HuH-7 (cell line): ENCODE measurements around the gene BSPRY.
A peak's percentile ranks its signal among the peaks of the same experiment; 100 is the strongest.
"Not testable (repeated sequence)": the region's sequence is repeated elsewhere in the genome, so short reads cannot be mapped to it uniquely, and the experiment has no call there.

Experiments
- DNase-seq: peaks from one replicate; pipeline ENCODE4 v3.0.0; 2011; ENCODE audit warnings: low spot score

BSPRY gene

DNA sequence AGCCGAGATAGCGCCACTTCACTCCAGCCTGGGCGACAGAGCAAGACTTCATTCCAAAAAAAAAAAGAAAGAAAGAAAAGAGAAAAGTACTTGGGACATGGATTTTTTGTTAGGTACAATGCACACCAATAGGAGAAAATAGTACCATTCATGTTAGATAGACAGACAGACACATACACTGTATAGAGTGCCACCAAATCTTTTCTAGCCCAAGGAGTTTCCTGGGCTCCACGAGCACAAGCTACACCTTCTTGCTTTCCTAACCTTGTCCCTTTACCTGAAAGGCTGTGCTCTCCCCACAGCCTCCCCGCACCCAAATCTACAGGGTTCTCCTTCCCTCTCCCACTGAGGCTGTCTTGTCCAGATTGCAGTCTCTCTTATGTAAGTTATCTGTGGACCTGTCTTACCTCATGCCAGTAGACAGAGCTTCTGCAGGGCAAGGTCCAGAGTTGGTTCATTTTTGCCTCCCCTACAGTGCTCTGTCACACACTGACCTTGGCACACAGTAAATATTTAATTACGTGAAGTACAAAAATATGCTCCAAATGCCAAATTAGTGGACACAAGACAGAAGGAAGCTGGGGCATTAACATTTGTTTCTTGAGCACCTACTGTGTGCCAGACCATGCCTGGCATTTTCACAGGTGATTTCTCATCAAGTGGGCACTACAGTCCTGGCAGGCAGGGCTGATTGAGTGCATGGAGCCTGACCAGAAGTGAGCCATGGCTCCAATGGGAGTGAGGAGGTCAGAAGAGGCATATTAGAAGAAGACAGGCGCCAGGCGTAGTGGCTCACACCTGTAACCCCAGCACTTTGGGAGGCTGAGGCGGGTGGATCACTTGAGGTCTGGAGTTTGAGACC is 45.9 kb downstream of the BSPRY start:
- no peak for DNase-seq

DNA sequence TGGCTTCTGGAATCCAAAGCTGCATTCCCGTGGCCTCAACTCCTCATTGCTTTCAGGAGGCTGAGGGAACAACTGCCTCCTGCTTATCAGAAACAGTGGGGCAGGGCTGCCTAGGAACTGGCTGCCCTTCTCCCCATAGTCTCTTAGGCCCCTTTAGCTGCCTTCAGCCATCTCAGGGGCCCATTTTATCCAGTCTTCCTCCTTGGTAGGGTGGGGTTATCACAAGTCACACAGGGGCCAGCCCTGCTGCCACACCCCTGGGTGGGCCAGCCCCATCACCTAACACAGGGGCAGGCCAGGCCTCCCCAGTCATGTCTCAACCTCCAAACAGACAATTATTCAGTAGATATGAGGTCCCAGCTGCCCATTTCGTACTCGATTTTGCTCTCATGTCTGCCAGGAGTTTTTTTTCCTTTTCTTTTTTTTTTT is 47.9 kb downstream of the BSPRY start:
- no peak for DNase-seq

DNA sequence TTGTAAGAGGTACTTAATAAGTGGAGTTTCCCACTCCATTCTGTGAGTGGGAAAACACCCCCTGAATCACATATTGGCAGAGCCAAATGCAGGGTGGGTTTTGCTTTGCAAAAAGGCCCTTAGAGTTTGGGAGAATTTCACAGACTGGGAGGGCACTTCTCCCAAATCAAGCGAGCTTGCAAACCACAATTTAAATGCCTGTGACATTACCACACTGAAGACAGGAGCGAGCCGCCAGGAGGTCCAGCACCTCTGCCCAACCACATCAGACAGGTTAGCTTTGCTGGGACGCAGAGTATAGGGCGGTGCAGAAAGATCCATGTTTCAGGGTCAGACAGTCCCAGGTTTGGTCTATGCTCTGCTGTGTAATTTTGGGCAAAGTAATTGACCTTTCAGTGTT is 49.5 kb downstream of the BSPRY start:
- no peak for DNase-seq

DNA sequence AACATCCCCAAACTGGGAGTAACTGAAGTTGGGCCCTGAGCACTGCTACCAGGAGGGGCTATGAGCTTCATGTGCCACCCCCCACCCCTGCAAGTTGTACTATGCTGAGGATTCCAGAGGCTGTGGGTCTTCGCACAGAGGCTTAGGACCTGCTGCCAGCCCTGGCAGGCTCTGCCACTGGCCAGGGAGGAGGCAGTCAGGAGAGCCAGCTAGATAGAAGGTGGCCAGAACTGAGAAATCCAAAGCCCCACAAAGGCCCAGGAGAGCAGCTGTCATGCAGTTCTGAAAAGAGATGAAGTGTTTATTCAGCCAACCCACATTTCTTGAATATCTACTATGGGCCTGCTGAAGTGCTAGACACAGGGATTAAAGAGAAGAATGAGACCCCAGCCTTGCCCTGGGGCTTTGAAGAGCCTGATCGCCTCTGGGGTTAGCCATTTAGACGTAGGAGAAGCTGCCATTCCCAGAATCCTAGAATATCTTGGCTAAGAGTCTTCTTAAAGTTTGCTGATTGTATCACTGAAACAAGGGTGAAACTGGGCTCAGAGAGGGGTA is 50.4 kb downstream of the BSPRY start:
- DNase-seq: no peak

DNA sequence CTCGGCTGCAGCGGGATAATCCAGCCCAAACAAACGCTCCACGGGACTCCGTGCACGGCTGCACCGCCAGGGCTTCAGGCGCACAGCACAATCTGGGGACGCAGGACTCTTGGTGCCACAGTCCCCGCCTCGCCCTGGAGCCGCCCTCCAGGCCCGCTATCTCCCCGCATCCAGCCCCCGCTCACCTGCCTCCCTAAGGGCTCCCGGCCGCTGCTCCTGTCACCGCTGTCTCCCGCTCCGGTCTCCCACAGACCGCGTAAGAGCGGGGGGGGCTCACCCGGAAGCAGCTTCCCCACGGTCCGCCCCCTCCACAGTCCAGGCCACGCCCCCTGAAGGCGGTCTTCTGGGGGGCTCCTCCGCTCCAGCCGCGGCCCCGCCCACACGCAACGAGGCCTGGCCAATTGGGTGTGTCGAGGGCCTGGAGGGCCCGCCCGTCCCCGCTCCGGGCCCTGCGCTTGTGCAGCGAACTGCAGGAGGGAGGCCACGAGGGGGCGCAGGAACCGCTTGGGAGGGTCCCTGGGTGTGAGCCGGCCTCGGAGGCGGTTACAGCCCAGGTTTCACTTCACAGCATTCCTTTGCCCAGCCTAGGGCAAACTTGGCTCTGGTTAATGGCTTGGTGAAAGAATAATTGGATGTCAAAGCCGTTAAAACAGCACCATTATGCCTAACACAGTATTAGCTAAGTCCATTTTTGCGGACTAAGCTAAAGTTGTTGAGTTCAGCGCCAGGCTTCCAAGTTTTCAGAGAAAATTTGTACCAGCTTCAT is 51.9 kb downstream of the BSPRY start, which contains the start of gene ALAD:
ALAD (minus strand) TSS at position 258 of the 766 bp plus-strand sequence. CDS start 7,725 bp downstream, outside the sequence.
- peak; percentile 96 for DNase-seq

DNA sequence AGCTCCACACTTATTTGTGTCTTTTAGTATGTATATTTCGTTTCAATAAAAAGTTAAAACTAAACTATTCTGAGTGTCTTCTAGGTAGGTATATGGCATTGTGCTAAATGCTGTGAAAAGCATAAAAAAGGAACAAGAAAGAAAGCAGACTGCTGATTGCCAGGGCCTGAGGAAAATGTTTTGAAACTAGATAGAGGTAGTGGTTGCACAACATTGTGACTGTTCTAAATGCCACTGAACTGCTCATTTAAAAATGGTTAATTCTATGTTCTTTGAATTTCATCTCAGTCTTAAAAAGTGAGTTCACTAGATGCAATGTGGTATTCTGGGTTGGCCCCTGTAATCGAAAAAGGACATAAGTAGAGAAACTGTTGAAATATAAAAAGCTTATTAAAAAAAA is 54.3 kb downstream of the BSPRY start:
- no peak for DNase-seq

DNA sequence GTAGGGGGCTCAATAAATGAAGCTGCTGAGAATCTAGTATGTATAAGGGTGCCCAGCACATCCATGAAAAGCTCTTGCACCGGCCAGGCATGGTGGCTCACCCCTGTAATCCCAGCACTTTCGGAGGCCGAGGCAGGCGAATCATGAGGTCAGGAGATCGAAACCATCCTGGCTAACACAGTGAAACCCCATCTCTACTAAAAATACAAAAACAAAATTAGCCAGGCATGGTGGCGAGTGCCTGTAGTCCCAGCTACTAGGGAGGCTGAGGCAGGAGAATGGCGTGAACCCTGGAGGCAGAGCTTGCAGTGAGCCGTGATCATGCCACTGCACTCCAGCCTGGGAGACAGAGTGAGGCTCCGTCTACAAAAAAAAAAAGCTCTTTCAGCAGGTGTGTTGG is 57.0 kb downstream of the BSPRY start:
- DNase-seq: not testable (repeated sequence)

DNA sequence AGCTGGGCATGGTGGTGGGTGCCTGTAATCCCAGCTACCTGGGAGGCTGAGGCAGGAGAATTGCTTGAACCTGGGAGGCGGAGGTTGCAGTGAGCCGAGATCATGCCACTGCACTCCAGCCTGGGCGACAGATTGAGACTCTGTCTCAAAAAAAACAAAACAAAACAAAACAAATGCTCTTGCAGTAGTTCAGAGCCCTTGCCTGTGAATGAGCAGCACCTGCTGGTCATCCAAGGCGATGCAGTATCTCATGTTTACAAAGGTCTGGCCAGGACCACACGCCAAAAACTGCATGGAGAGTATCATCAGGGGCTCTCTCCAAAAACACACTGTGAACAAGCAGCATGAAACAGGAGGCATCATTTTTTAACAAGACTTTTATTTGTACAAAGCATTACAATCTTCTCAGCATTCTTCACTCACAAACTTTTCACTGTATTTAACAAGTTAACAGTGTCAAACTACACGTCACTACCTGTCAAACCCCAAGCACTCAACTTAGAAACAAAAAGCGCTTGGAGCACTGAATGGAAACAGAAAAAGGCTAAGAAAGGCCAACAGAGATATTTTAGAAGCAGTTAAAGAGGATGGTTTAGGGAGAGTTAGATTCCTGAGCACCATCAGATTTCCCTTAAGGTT is 57.7 kb downstream of the BSPRY start:
- peak; percentile 60 for DNase-seq

DNA sequence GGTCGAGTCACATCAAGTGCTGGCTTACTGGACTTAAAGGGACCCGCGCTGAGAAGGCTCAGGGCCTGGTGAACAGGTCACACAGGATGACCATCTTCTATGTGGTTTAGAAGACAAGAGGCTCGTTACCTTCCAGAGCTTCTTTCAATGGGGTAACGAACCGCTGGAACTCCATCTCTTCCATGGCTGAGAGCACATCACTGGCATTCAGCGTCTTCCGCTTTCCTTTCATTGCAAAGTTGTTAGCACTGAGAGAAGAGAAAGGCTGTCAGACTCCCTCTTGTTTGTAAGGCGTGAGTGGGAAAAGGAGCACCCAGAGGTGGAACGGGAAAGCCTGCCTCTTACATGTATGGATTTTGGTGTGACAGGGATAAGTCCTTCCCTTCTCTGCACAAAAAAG is 60.1 kb downstream of the BSPRY start:
- no peak for DNase-seq

DNA sequence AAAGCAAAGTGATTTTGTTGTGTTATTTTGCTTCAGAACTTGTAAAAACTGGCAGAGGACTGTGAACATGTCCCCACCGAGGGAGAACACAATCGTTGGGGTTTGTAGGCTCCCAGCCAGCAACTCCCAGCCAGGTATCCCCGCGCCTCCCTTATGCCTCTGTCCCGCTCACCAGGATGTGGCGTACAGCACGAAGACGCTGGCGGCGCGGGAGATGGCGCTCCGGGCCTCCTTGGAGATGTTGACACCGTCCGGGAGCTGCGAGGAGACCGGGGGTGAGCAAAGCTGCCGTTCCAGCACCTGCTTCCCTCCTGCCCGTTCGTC is 60.5 kb downstream of the BSPRY start:
- DNase-seq: no peak

DNA sequence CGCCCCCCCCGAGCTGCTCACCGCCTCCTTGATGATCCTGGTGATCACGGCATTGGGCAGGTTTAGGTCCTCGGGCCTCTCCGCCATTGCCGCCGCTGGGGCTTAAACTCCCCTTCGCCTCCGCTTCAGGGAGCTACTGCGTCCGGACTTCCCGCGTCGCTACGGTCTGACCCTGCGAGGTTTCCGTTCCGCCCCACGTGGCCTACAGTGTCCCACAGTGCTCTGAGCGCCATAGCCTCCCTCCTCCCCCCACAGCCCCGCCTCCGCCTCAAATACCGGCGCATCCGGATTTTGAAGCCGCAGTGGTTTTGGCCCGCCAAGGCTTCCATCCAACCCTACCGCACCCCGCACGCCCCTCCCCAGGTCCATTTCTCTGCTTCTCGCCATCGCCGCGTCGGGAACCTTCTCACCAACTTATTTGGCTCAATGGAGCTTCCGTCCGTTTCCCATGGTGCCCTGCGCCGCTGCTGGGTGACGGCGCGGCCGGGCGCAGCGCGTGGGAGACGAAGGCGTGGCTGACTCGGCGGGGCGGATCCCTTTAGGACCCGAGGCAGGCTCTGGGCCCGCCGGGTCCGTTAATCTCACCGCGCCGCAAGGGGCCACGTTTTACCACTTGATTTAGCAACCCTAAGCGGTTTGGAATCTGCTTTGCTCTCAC is 61.0 kb downstream of the BSPRY start, which contains the start of the genes C9orf43 and POLE3:
C9orf43 (plus strand) TSS at position 541 of the 658 bp plus-strand sequence. CDS start 2,747 bp downstream, outside the sequence.
POLE3 (minus strand) TSS at position 469 of the 658 bp plus-strand sequence; CDS start at position 87, 382 bp downstream.
- peak; percentile 87 for DNase-seq

DNA sequence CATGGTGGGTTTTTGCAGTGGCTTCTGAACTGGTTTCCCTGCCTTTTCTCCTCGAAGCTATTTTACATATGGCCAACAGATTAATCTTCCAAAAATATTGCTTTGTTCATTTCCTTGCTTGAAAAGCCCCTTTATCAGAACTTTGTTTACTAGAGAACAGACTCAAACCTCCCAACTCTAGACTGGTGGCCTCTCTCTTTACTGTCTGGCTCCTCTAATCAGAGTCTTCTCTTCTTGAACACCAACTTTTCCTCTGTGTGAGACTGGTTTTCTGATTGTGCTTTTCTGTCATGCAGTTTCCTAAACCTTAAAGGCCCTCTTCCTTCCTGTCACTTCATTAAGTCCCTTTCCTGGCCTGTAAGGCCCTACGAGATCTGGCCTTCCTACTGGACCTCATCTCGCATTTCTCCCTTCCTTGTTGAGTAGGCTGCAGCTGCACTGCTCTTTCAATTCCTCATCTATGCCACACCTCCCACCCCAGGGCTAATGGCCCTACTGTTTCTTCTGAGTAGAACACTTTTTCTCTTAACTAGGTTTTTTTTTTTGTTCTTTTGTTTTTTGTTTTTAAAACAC is 66.9 kb downstream of the BSPRY start:
- no peak for DNase-seq

DNA sequence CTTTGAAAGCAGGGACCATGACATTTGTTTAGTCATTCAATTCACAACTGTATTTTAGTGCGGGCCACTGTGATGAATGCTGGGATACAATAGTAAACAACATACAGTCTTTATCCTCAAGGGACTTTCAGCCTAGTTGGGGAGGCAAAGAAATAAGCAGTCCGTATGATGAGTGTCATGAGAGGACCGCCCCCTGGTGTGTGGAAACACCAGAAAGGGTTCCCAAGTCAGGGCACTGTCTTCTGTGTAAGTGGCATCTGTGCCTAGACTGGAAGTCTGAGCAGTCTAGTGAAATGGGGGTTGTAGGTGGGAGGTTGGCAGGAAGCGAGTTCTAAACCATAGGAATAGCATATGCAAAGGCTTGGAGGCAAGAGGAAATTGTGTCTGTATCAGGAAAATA is 68.0 kb downstream of the BSPRY start:
- DNase-seq: no peak
